ENCODE measurements around the gene MISP. TPM values are rescaled to one million over a fixed set of nuclear protein-coding genes. Genes with fewer than 3 reads are reported as not detected.

Gene MISP
- total RNA-seq, 2 donors from 2014 or later: 7.3 to 9.3 TPM

DNA sequence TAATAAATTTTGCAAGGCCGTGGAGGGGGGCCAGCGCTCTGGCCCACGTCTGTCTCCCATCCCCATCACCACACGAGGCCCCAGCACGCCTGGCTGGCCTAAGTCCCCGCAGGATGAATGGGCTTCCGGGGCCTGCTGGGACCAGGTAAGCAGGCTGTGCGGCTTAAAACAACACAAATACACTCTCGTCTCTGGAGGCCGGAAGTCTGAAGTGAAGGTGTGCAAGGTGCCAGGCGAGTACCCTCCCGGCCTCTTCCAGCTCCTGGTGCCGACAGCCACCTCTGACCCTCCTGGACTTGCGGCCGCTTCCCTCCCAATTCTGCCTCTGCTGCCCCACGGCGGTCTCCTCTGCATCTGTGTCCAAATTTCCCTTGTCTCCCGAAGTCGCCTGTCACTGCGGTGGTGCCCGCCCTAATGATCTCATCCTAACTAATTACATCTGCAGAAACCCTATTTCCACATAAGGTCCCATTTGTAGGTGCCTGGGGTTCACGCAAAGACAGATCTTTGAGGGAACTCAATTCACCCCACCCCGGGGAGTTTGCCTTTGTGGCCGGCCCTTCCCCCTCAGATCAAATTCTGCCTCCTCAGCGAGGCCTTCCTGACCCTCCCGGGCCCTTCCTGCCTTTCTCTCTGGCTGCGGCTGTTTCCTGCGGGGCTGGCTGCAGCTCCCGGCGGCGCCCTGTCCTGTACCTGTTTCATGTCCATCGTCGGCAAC lies 38.2 kb downstream of the MISP start:
- TF ChIP-seq, protein P1, sequence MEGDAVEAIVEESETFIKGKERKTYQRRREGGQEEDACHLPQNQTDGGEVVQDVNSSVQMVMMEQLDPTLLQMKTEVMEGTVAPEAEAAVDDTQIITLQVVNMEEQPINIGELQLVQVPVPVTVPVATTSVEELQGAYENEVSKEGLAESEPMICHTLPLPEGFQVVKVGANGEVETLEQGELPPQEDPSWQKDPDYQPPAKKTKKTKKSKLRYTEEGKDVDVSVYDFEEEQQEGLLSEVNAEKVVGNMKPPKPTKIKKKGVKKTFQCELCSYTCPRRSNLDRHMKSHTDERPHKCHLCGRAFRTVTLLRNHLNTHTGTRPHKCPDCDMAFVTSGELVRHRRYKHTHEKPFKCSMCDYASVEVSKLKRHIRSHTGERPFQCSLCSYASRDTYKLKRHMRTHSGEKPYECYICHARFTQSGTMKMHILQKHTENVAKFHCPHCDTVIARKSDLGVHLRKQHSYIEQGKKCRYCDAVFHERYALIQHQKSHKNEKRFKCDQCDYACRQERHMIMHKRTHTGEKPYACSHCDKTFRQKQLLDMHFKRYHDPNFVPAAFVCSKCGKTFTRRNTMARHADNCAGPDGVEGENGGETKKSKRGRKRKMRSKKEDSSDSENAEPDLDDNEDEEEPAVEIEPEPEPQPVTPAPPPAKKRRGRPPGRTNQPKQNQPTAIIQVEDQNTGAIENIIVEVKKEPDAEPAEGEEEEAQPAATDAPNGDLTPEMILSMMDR (IDR thresholded peaks at IDR 0.05): no peak
- TF ChIP-seq POLR2AphosphoS5 (IDR thresholded peaks at IDR 0.05) (no peak), POLR2A (IDR thresholded peaks at IDR 0.05) (no peak)
- Histone ChIP-seq H3K4me3 (no peak overlapping the region), H3K4me1 (replicated peaks) (no peaks in the 10 kb centered on the region), H3K36me3 (no peaks in the 10 kb centered on the region), H3K27ac (no peak overlapping the region), H3K27me3 (replicated peaks; ENCODE audit: insufficient read depth) (no peaks in the 10 kb centered on the region), H3K9me3 (no peaks in the 10 kb centered on the region)
- intact Hi-C loops (cut with DNase I): no loop called here
- DNase-seq (ENCODE audit: low spot score): no peak
- 57% methylated on average over 33 of the region's 33 CpGs for WGBS

DNA sequence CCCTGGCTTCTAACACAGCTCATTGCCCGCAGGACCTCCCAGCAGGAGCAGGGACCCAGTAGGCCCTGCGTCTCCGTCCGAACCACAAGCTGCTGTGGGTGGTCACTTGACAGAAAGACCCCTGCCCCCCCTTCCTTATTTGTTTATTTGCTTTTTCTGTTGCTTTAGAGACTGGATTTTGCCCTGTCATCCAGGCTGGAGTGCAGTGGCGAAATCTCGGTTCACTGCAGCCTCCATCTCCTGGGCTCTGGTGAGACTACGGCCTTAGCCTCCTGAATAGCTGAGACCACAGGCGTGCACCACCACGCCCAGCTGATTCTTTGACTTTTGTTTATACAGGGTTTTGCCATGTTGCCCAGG lies 38.8 kb downstream of the MISP start:
- DNase-seq (ENCODE audit: low spot score): no peak
- WGBS: 91% methylated on average over 9 of the region's 9 CpGs
- H3K4me1 ChIP-seq (replicated peaks): no peaks in the 10 kb centered on the region
- TF ChIP-seq, protein P1 (IDR thresholded peaks at IDR 0.05): no peak
- no peak for TF ChIP-seq POLR2AphosphoS5 (IDR thresholded peaks at IDR 0.05)
- TF ChIP-seq POLR2A (IDR thresholded peaks at IDR 0.05): no peak
- no peaks in the 10 kb centered on the region for H3K9me3 ChIP-seq
- no peaks in the 10 kb centered on the region for H3K27me3 ChIP-seq (replicated peaks; ENCODE audit: insufficient read depth)
- H3K36me3 ChIP-seq: no peaks in the 10 kb centered on the region
- H3K4me3 ChIP-seq: no peak overlapping the region
- intact Hi-C loops (cut with DNase I): no loop called here
- no peak overlapping the region for H3K27ac ChIP-seq

DNA sequence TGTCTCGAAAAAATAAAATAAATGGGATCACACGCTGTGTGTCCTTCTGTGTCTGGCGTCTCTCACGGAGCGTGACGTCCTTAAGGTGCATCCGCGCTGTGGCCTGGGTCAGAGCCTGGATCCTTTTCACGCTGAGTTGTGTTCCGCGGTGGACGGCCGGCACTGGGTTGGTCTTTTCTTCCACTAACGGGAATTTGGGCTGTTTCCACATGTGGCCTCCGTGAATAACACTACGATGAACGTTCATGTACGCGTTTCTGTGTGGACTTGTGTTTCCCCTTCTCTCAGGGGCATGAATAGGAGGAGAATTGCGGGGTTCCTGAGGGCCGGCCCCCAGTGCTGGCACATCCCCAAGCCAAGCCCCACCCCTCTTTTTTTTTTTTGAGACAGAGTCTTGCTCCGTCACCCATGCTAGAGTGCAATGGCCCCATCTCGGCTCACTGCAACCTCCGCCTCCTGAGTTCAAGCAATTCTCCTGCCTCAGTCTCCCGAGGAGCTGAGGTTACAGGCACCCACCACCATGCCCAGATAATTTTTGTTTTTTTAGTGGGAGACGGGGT lies 40.2 kb downstream of the MISP start:
- 85% methylated on average over 26 of the region's 26 CpGs for WGBS
- H3K27me3 ChIP-seq (replicated peaks; ENCODE audit: insufficient read depth): no peaks in the 10 kb centered on the region
- no peak for DNase-seq (ENCODE audit: low spot score)
- H3K4me3 ChIP-seq: no peak overlapping the region
- no peaks in the 10 kb centered on the region for H3K4me1 ChIP-seq (replicated peaks)
- TF ChIP-seq POLR2A (IDR thresholded peaks at IDR 0.05) (no peak), POLR2AphosphoS5 (IDR thresholded peaks at IDR 0.05) (no peak)
- TF ChIP-seq, protein P1 (IDR thresholded peaks at IDR 0.05): no peak
- no peaks in the 10 kb centered on the region for H3K36me3 ChIP-seq
- no peaks in the 10 kb centered on the region for H3K9me3 ChIP-seq
- H3K27ac ChIP-seq: no peak overlapping the region
- intact Hi-C loops (cut with DNase I): no loop called here

DNA sequence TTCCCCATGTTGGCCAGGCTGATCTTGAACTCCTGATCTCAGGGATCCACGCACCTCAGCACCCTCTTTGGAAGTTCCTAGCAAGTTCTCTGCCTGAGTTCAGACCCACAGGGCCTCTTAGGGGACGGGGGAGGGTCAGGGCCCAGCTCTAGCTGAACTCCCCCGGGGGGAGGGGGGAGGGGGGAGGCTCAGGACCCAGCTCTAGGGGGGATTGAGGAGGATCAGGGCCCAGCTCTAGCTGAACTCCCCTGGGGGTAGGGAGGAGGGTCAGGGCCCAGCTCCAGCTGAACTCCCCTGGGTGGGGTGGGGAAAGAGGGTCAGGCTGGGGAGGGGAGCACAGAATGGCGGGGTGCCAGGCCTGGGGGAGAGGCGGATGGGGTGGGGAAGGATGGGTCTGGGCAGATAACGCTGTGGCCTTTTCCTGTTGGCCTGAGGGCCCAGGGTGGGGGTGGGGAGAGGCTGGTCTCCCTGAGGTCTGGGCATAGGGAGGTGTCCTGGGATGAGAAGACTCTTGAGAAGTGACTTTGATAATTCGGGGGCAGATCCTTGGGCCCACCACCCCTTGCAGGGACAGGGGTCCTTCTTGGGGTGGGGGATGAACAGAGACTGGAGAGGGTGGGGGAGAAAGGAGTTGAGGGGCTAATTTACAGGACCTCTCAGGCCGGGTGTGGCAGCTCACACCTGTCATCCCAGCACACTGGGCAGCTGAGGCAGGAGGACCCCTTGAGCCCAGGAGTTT lies 40.8 kb downstream of the MISP start:
- no peaks in the 10 kb centered on the region for H3K9me3 ChIP-seq
- H3K36me3 ChIP-seq: no peaks in the 10 kb centered on the region
- intact Hi-C loops (cut with DNase I): no loop called here
- 55% methylated on average over 8 of the region's 8 CpGs for WGBS
- H3K27me3 ChIP-seq (replicated peaks; ENCODE audit: insufficient read depth): no peaks in the 10 kb centered on the region
- no peak overlapping the region for H3K4me3 ChIP-seq
- no peak for DNase-seq (ENCODE audit: low spot score)
- no peak for TF ChIP-seq POLR2AphosphoS5 (IDR thresholded peaks at IDR 0.05)
- TF ChIP-seq POLR2A (IDR thresholded peaks at IDR 0.05): no peak
- TF ChIP-seq, protein P1 (IDR thresholded peaks at IDR 0.05): no peak
- H3K4me1 ChIP-seq (replicated peaks): no peaks in the 10 kb centered on the region
- no peak overlapping the region for H3K27ac ChIP-seq
